ENCODE results near the gene DAPK1. TPM values are rescaled to one million over a fixed set of nuclear protein-coding genes. Genes with fewer than 3 reads are reported as not detected.
A peak's percentile ranks its signal among the peaks of the same experiment; 100 is the strongest.

DAPK1 gene
- total RNA-seq, 4 donors from 2014 or later, result 19.1 to 44.8 (median 40.4) TPM

DNA sequence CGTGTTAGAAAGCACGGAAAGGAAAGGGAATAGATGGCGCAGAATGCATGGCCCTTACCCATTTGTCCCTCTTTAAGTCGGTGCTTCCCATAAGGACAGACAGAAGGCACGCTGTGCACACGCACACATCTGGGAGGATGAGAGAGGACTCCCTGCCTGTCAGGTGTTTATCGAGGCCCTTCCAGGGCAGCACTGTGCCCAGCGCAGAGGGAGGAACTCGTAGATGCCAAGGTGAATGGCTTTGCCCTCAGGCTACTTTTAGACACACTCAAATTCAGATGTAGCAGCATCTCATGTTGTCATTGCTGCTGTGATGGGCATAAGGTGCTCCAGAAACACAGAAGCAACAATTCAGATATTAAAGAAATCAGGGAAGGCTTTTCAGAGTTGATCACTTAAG lies 158.1 kb downstream of the DAPK1 start:
- DNase-seq, result no peak
- Histone ChIP-seq H3K9me3 (no peaks in the 10 kb centered on the region), H3K27ac (no peak overlapping the region), H3K36me3 (no peaks in the 10 kb centered on the region), H3K4me1 (no peaks in the 10 kb centered on the region), H3K27me3 (no peaks in the 10 kb centered on the region), H3K4me3 (no peak overlapping the region)
- no peak for TF ChIP-seq CTCF (IDR thresholded peaks at IDR 0.05)
- no peak for TF ChIP-seq POLR2A (IDR thresholded peaks at IDR 0.05)
- intact Hi-C loops (cut with DNase I; ENCODE audit: low total_unique reads), result loop anchor here (5.0 kb wide), 1 partner anchor 318 kb away; no protein-coding TSS in a partner anchor

DNA sequence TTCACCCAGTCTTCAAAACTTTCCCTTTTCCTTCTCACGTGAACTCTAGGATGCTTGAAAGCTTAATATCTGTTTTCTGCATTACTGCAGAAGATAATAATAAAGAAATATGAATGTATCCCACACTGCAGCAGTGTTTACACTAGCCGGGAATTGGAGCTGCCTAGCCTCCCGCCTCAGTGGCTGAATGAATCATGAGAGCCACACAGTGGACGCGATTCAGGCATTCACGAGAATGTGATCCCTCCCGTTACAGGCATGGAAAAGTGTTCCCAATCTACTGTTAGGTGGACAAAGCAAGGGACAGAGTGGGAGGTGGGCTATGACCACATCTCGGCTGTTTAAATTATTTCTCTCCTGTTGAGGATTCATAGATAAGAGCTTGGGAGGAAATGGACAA lies 158.8 kb downstream of the DAPK1 start:
- intact Hi-C loops (cut with DNase I; ENCODE audit: low total_unique reads), result loop anchor here (5.0 kb wide), 1 partner anchor 319 kb away; no protein-coding TSS in a partner anchor
- no peak for DNase-seq
- H3K27ac ChIP-seq, result no peak overlapping the region

GRCh38 chr9:87657190-87657589 lies 159.5 kb downstream of the DAPK1 start:
- H3K36me3 ChIP-seq, result no peaks in the 10 kb centered on the region
- no peak overlapping the region for H3K27ac ChIP-seq
- H3K4me1 ChIP-seq, result no peaks in the 10 kb centered on the region
- intact Hi-C loops (cut with DNase I; ENCODE audit: low total_unique reads), result loop anchor here (5.0 kb wide), 1 partner anchor 320 kb away; no protein-coding TSS in a partner anchor
- TF ChIP-seq POLR2A (IDR thresholded peaks at IDR 0.05) (no peak), CTCF (IDR thresholded peaks at IDR 0.05) (no peak)
- DNase-seq, result no peak
- H3K9me3 ChIP-seq, result no peaks in the 10 kb centered on the region
- H3K27me3 ChIP-seq, result no peaks in the 10 kb centered on the region
- H3K4me3 ChIP-seq, result no peak overlapping the region

More for the DNA sequence above, 158.8 kb downstream of the DAPK1 start:
- H3K4me1 ChIP-seq, result no peaks in the 10 kb centered on the region
- H3K9me3 ChIP-seq, result no peaks in the 10 kb centered on the region
- H3K4me3 ChIP-seq, result no peak overlapping the region
- TF ChIP-seq CTCF (IDR thresholded peaks at IDR 0.05) (peak in 1 of 4 experiments; percentile 13), POLR2A (IDR thresholded peaks at IDR 0.05) (no peak)
- no peaks in the 10 kb centered on the region for H3K27me3 ChIP-seq
- no peaks in the 10 kb centered on the region for H3K36me3 ChIP-seq

DNA sequence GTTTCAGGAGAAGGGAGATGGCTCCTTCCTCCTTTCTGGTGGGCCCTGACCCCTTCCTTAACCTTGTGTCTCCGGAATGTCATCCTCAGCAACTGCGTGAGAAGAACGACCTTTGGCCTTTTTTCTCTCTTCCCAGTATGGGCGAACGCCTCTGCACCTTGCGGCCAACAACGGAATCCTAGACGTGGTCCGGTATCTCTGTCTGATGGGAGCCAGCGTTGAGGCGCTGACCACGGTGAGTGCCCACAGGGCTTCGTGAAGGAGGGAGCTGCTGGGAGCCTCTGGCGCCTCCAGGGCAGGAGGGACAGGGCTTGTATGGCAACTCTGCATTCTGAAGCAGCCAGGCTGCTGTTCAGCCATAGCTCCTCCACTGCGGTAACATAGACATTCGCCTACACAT lies 160.2 kb downstream of the DAPK1 start:
- TF ChIP-seq CTCF (IDR thresholded peaks at IDR 0.05) (no peak), POLR2A (IDR thresholded peaks at IDR 0.05) (no peak)
- no peaks in the 10 kb centered on the region for H3K4me1 ChIP-seq
- H3K27me3 ChIP-seq, result no peaks in the 10 kb centered on the region
- DNase-seq, result no peak
- H3K9me3 ChIP-seq, result no peaks in the 10 kb centered on the region
- H3K4me3 ChIP-seq, result no peak overlapping the region
- no peaks in the 10 kb centered on the region for H3K36me3 ChIP-seq
- intact Hi-C loops (cut with DNase I; ENCODE audit: low total_unique reads), result loop anchor here (5.0 kb wide), 1 partner anchor 321 kb away; no protein-coding TSS in a partner anchor
- no peak overlapping the region for H3K27ac ChIP-seq

DNA sequence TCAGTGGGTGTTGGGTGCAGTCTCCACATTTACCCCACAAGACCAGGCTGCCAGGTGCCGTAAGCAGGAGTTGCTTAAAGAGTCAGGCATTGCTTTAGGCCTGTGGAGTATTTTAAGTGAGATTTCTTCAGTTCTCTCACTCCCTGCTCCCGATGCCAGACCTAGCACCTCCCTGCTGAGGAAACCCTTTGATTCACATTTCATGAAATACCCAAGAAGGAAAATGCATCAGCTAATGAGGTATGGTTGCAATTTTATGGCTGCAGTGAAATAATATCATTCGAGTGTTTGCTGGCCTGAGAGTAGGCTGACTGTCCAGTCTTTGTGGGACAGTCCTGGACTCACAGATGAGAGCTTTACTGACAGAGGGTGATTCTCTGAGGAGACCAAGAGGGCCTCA lies 160.8 kb downstream of the DAPK1 start:
- no peaks in the 10 kb centered on the region for H3K27me3 ChIP-seq
- no peaks in the 10 kb centered on the region for H3K36me3 ChIP-seq
- intact Hi-C loops (cut with DNase I; ENCODE audit: low total_unique reads), result loop anchor here (5.0 kb wide), 1 partner anchor 321 kb away; no protein-coding TSS in a partner anchor
- no peaks in the 10 kb centered on the region for H3K4me1 ChIP-seq
- TF ChIP-seq CTCF (IDR thresholded peaks at IDR 0.05), result no peak
- TF ChIP-seq POLR2A (IDR thresholded peaks at IDR 0.05), result no peak
- DNase-seq, result no peak
- no peaks in the 10 kb centered on the region for H3K9me3 ChIP-seq
- H3K27ac ChIP-seq, result no peak overlapping the region
- no peak overlapping the region for H3K4me3 ChIP-seq
